ENCODE measurements around the gene CABP2. TPM values are rescaled to one million over a fixed set of nuclear protein-coding genes. Genes with fewer than 3 reads are reported as not detected.
A peak's percentile ranks its signal among the peaks of the same experiment; 100 is the strongest.

CABP2 gene
- total RNA-seq, 2 donors from 2014 or later: not detected

DNA sequence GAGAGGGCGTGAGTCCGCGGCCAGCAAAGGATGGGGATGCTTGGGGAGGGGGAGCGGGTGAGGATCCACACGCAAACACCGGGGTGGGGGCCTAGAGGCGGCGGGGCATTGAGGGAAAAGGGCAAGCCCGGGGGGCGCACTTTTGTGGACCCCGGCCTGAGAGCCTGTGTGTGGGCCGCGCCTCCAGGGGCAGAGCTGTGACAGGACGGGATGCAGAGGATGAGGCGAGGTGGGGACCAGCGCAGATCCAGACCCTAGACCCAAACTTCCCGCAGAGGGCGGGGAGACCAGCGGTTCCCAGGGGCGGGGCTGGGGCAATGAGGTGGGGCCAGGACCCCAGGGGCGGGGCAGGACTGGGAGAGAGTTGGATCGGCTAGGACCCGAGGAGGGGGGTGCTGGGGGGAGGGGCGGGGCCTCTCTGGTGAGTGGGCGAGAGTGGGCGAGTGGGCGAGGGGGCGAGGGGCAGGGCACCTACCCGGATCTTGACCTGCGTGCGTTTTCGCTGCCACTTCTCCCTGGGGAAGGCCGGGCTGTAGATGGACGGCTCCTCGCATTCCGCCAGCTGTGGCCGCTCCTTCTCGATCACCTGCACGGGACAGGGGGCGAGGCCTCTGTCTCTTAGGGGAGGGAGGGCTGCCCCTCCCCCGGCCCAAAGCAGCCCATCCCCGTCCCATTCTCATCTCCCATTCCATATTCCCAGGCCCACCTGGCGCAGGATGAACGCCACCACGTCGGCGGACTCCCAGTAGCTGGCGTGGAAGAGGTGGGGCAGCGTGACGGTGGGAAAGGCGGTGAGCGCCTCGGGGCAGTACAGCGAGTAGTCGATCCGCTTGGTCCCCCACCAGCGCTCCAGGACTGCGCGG, 28.6 kb downstream of the CABP2 start:
- TF ChIP-seq, protein P1, sequence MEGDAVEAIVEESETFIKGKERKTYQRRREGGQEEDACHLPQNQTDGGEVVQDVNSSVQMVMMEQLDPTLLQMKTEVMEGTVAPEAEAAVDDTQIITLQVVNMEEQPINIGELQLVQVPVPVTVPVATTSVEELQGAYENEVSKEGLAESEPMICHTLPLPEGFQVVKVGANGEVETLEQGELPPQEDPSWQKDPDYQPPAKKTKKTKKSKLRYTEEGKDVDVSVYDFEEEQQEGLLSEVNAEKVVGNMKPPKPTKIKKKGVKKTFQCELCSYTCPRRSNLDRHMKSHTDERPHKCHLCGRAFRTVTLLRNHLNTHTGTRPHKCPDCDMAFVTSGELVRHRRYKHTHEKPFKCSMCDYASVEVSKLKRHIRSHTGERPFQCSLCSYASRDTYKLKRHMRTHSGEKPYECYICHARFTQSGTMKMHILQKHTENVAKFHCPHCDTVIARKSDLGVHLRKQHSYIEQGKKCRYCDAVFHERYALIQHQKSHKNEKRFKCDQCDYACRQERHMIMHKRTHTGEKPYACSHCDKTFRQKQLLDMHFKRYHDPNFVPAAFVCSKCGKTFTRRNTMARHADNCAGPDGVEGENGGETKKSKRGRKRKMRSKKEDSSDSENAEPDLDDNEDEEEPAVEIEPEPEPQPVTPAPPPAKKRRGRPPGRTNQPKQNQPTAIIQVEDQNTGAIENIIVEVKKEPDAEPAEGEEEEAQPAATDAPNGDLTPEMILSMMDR (conservative IDR thresholded peaks at IDR 0.05): no peak
- Mint-ChIP-seq H3K4me1 (no peaks in the 10 kb centered on the region), H3K27me3 (ENCODE audit: insufficient read depth) (no peaks in the 10 kb centered on the region), H3K9me3 (no peaks in the 10 kb centered on the region), H3K4me3 (no peak overlapping the region), H3K36me3 (ENCODE audit: low read depth) (peaks cover 30% of the 10 kb centered on the region), H3K27ac (no peak overlapping the region)
- 96 to 99% methylated on average over 27 to 55 of the region's 59 CpGs for WGBS, 2 experiments (ENCODE audit: insufficient coverage in 1 of 2, insufficient read length in 1 of 2)
- Histone ChIP-seq H3K9ac (ENCODE audit: extremely low read depth, low read length, poor library complexity, severe bottlenecking) (no peak overlapping the region), H3K9me3 (ENCODE audit: control insufficient read depth, low read length) (no peaks in the 10 kb centered on the region), H3K36me3 (ENCODE audit: control insufficient read depth, insufficient read depth, low read length) (peaks cover 11% of the 10 kb centered on the region), H3K27ac (ENCODE audit: low read depth, low read length) (no peak overlapping the region), H3K4me1 (ENCODE audit: control insufficient read depth, insufficient read depth, low read length) (no peaks in the 10 kb centered on the region), H3K4me3 (ENCODE audit: low read length) (no peak overlapping the region), H3K27me3 (ENCODE audit: control insufficient read depth, insufficient read depth, low read length, poor library complexity, severe bottlenecking) (no peaks in the 10 kb centered on the region)
- no peak for DNase-seq

DNA sequence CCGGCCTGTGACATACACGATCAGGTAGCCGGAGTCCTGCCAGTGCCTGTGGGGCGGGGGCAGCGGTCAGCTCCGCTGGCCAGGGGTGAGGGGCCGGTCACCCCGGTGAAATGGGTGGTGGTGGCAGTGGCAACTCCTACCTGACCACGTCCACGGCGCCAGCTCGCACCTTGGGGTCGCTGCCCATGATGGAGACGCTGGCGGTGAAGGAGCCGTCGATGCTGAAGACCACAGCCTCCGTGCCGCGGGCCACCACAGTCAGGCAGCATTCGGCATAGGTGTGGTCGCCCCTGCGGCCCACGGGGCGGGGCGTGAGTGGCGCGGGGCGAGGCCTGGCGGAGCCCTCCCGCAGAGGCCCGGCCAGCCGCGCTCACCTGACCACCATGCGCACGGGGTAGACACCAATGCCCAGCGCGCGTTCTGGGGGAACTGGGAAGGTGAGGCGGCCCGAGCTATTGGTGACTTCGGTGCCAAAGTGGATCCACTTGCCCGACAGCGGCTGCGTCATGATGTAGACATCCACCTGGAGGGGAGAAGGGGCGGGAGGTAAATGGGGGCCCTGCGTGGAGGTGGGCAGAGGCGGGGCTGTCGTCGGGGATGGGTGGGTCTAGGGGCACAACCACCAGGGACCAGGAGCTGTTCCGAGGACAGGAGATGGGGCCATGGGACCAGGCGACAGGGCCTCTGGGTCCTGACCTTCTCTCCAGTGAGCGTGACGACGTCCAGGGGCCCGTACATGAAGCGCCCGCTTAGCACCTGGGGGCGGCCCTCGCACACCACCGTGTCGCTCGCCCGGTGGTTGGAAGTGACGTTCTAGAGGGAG, 29.5 kb downstream of the CABP2 start:
- no peak for DNase-seq
- no peaks in the 10 kb centered on the region for H3K4me1 Mint-ChIP-seq
- Histone ChIP-seq H3K9me3 (ENCODE audit: control insufficient read depth, low read length) (no peaks in the 10 kb centered on the region), H3K27me3 (ENCODE audit: control insufficient read depth, insufficient read depth, low read length, poor library complexity, severe bottlenecking) (no peaks in the 10 kb centered on the region), H3K36me3 (ENCODE audit: control insufficient read depth, insufficient read depth, low read length) (peaks cover 11% of the 10 kb centered on the region), H3K9ac (ENCODE audit: extremely low read depth, low read length, poor library complexity, severe bottlenecking) (no peak overlapping the region), H3K27ac (ENCODE audit: low read depth, low read length) (no peak overlapping the region), H3K4me3 (ENCODE audit: low read length) (no peak overlapping the region), H3K4me1 (ENCODE audit: control insufficient read depth, insufficient read depth, low read length) (no peaks in the 10 kb centered on the region)
- no peak overlapping the region for H3K4me3 Mint-ChIP-seq
- TF ChIP-seq, protein P1 (conservative IDR thresholded peaks at IDR 0.05): no peak
- no peaks in the 10 kb centered on the region for H3K27me3 Mint-ChIP-seq (ENCODE audit: insufficient read depth)
- 95 to 97% methylated on average over 36 to 65 of the region's 65 CpGs for WGBS, 2 experiments (ENCODE audit: insufficient coverage in 1 of 2, insufficient read length in 1 of 2)
- peaks cover 29% of the 10 kb centered on the region for H3K36me3 Mint-ChIP-seq (ENCODE audit: low read depth)
- no peaks in the 10 kb centered on the region for H3K9me3 Mint-ChIP-seq
- H3K27ac Mint-ChIP-seq: no peak overlapping the region

DNA sequence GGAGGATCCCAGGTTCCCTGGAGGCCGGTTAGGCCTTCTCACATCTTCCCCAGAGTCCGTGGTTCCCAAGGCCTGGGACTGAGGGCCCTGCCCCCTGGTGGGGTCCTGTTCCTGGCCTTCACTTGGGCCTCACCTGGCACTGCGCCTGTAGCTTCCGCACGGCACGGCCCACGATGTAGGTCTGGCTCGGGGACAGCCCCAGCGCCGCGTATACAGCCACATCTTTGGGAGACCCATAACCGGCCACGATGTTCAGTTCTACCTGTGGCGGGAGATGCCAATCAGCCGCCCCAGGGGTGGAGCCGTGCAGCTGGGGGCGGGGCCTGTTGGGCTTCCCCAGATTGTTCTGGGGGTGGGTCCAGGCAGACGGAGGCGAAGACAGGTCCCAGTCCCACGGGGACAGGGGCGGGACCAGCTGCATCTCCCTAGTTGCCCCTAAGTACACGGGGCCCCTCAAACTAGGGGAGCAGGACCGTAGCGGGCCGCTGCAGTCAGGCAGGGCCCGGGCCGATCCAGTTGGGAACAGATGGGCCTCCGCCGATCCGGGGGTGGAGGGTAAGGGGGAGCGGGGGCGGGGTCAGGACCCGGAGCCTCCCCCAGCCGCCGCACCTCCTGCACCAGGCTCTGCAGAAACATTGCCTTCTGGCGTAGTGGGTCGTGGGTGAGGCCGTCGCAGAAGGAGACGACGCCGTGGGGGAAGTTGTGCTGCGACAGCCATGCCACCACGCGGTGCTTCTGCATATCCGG, 30.3 kb downstream of the CABP2 start:
- H3K4me3 Mint-ChIP-seq: no peak overlapping the region
- H3K27me3 Mint-ChIP-seq (ENCODE audit: insufficient read depth): no peaks in the 10 kb centered on the region
- Histone ChIP-seq H3K27me3 (ENCODE audit: control insufficient read depth, insufficient read depth, low read length, poor library complexity, severe bottlenecking) (no peaks in the 10 kb centered on the region), H3K27ac (ENCODE audit: low read depth, low read length) (no peak overlapping the region), H3K4me3 (ENCODE audit: low read length) (no peak overlapping the region), H3K9me3 (ENCODE audit: control insufficient read depth, low read length) (no peaks in the 10 kb centered on the region), H3K9ac (ENCODE audit: extremely low read depth, low read length, poor library complexity, severe bottlenecking) (no peak overlapping the region), H3K4me1 (ENCODE audit: control insufficient read depth, insufficient read depth, low read length) (no peaks in the 10 kb centered on the region), H3K36me3 (ENCODE audit: control insufficient read depth, insufficient read depth, low read length) (peaks cover 11% of the 10 kb centered on the region)
- WGBS, 2 experiments (ENCODE audit: insufficient coverage in 1 of 2, insufficient read length in 1 of 2): 92 to 94% methylated on average over 35 to 46 of the region's 46 CpGs
- peak overlapping the region; percentile 39 for H3K27ac Mint-ChIP-seq
- no peaks in the 10 kb centered on the region for H3K4me1 Mint-ChIP-seq
- DNase-seq: peak; percentile 80
- TF ChIP-seq, protein P1 (conservative IDR thresholded peaks at IDR 0.05): peak; percentile 21
- no peaks in the 10 kb centered on the region for H3K9me3 Mint-ChIP-seq
- H3K36me3 Mint-ChIP-seq (ENCODE audit: low read depth): peaks cover 31% of the 10 kb centered on the region

Data from endodermal cell (in vitro differentiated cells).